Testis (tissue), 2 donors: ENCODE measurements around the gene NAV3.

Experiments used
- CTCF ChIP-seq, 3 experiments: fragments of 450-650 bp in 2 of 3; fragments of 200-600 bp in 1 of 3; sonication (generic) in 1 of 3; IDR thresholded peaks; one replicate each; pipeline ENCODE4 v1.5.1; 2016 to 2019; ENCODE audit warnings: antibody characterized with exemption in 3 of 3, mild to moderate bottlenecking in 2 of 3, moderate library complexity in 1 of 3
- POLR2A ChIP-seq: fragments of 450-650 bp; IDR thresholded peaks from one replicate; pipeline ENCODE4 v1.6.1; 2017; ENCODE audit warnings: antibody characterized with exemption, mild to moderate bottlenecking, moderate library complexity

DNA sequence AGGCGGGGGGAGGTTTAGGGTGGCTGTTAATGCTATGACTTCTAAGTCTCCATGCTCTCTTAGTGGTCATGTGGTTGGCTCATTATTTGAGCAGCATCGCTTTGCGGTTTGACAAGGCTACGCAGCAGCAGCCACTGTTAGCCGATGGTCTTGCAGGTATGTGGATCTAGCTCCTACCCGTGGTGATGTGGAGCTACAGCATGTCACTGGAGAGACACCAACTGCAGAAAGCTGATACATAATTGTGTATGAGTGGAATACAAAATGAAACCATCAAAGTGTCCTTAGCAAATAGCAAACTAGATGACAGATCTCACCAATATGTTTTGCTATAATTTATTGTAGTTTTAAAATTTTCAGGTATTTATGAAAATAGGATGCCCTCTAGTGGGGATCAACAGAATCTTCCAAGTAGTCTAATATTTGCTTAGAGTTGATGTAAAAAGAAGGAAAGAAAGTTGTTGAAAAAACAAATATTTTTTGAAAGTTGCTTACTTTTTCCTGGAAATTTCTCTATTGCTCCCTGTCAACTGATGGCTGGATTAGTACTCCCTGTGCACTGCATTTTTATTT is 94.9 kb downstream of the NAV3 start:
- TF ChIP-seq CTCF (IDR thresholded peaks at IDR 0.05) (peak; percentile 78 to 83 (median 80)), POLR2A (no peak)
